PC-9 (cell line): Measurements from ENCODE around the gene SND1. TPM values are rescaled to one million over a fixed set of nuclear protein-coding genes. Genes with fewer than 3 reads are reported as not detected.

Experiments used
- BruUV-seq: library from RNA; stranded (reverse); fragments of 400-500 nt; replicated peaks from 2 replicates; lab custom pipeline; 2021; lab: Mats Ljungman, UMichigan
- CTCF ChIA-PET: fragments of 300-600 bp; sonication (Branson Sonifier 250); formaldehyde crosslinking; loops from one replicate; lab custom pipeline; 2022; ENCODE audit warnings: antibody characterized with exemption; lab: Charles Lee
- POLR2A ChIA-PET: fragments of 300-600 bp; sonication (Branson Sonifier 250); formaldehyde crosslinking; loops from one replicate; lab custom pipeline; 2022; ENCODE audit warnings: antibody characterized with exemption; ENCODE audit not compliant: unreplicated experiment; lab: Charles Lee
- DNase-seq, 2 experiments: peaks; one replicate each; pipeline versions ENCODE4 v3.0.0 to v3.0.0-alpha.2; 2015 to 2022; ENCODE audit warnings: mixed read lengths in 1 of 2
- H2AFZ ChIP-seq: fragments of 200-600 bp; sonication (generic); 2 replicates; pipeline ENCODE4 v1.8.1; 2017; ENCODE audit warnings: antibody characterized with exemption
- H3F3A ChIP-seq: fragments of 200-600 bp; sonication (generic); 2 replicates; pipeline ENCODE4 v1.8.1; 2017; ENCODE audit warnings: antibody characterized with exemption, mild to moderate bottlenecking, low read depth; ENCODE audit not compliant: insufficient read depth
- H3K27ac ChIP-seq: fragments of 200-600 bp; sonication (generic); 2 replicates; pipeline ENCODE4 v1.6.1; 2016; ENCODE audit warnings: mixed run types
- H3K27me3 ChIP-seq: fragments of 200-600 bp; sonication (generic); 2 replicates; pipeline ENCODE4 v1.6.1; 2016; ENCODE audit warnings: low read depth, mixed run types; ENCODE audit not compliant: insufficient read depth
- H3K36me3 ChIP-seq: fragments of 200-600 bp; sonication (generic); 2 replicates; pipeline ENCODE4 v1.6.1; 2016; ENCODE audit warnings: low read depth, mixed run types
- H3K4me1 ChIP-seq: fragments of 200-600 bp; sonication (generic); replicated peaks from 2 replicates; pipeline ENCODE4 v1.6.1; 2016; ENCODE audit warnings: mixed run types; ENCODE audit not compliant: insufficient read depth
- H3K4me2 ChIP-seq: fragments of 200-600 bp; sonication (generic); 2 replicates; pipeline ENCODE4 v1.6.1; 2017; ENCODE audit warnings: mixed run types
- H3K4me3 ChIP-seq: fragments of 200-600 bp; sonication (generic); 2 replicates; pipeline ENCODE4 v1.6.1; 2016; ENCODE audit warnings: mixed run types
- H3K79me2 ChIP-seq: fragments of 200-600 bp; sonication (generic); 2 replicates; pipeline ENCODE4 v1.6.1; 2017; ENCODE audit warnings: low read depth, mixed run types
- H3K9me2 ChIP-seq: fragments of 200-600 bp; sonication (generic); 2 replicates; pipeline ENCODE4 v1.8.1; 2017; ENCODE audit warnings: mild to moderate bottlenecking; ENCODE audit not compliant: insufficient read depth
- H3K9me3 ChIP-seq: fragments of 200-600 bp; sonication (generic); 2 replicates; pipeline ENCODE4 v1.8.1; 2016; ENCODE audit warnings: low read depth; ENCODE audit not compliant: insufficient read depth
- H4K20me1 ChIP-seq: fragments of 200-600 bp; sonication (generic); 2 replicates; pipeline ENCODE4 v1.8.1; 2017; ENCODE audit not compliant: insufficient read depth
- EZH2 ChIP-seq: fragments of 200-600 bp; sonication (generic); IDR thresholded peaks from 2 replicates; pipeline ENCODE4 v1.8.0; 2017; ENCODE audit warnings: antibody characterized with exemption, low read depth
- intact Hi-C: fragments of 100-400 bp; cut with micrococcal nuclease; formaldehyde crosslinking; loops from one replicate; pipeline ENCODE4 v1.10.0; 2022; ENCODE audit not compliant: unreplicated experiment
- total RNA-seq: library from RNA; stranded (reverse); gene quantifications from 2 replicates; pipeline ENCODE4 v1.2.3, GENCODE V29; 2021
- TF ChIP-seq, protein P1 (sequence below): fragments of 200-600 bp; sonication (generic); conservative IDR thresholded peaks from 2 replicates; pipeline ENCODE4 v1.6.1; 2017; ENCODE audit warnings: mixed run types, antibody characterized with exemption, mild to moderate bottlenecking, moderate library complexity

Gene SND1
- total RNA-seq, 1 experiment from 2014 or later = 273 TPM

DNA sequence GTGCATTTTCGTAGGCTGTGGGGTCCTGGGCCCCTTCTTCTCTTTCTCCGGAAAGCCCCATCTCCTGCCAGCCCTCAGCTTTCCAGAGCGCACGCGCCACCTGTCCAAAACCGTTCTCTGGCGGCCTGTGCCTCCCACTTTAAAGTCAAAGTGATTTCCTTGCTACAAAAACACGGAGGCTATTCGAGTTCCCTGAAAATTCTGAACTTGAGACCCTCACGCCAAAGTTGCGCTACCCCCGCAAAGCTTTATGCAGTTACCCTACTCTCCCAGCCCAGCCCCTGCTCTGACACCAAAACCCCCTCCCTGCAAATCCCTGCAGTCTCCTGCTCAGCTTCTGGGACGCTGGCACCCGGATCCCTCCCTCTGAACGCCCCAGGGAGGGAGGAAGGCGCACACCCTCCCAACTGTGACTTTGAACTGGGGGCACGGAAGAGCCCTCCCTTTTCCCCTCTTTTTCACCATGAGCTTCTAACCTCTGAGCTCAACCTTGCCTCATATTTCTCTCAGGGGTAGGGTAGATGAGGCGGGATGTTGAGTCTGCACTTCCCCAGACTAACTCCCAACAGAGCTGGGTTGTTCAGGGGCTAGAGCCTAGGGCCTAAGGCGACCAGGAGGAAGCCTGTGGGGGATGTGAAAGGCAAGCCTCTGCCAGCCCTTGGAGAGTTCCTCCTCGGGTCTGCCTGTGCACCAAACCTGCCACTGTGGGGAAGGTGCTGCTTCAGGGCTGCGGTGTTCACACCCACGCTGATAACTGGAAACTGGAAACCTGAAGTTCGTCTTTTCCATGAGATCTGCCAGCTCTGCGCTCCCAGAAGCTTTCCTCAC is 31.4 kb upstream of the SND1 start:
- H3K27ac ChIP-seq = no peak overlapping the region
- ChIA-PET CTCF (no interaction called here), POLR2A (no interaction called here)
- no peaks in the 10 kb centered on the region for H3K9me2 ChIP-seq
- no peaks in the 10 kb centered on the region for H3F3A ChIP-seq
- no peaks in the 10 kb centered on the region for H3K79me2 ChIP-seq
- intact Hi-C loops = no loop called here
- H2AFZ ChIP-seq = no peak overlapping the region
- no peaks in the 10 kb centered on the region for H3K4me1 ChIP-seq
- no peak overlapping the region for H3K4me3 ChIP-seq
- H3K4me2 ChIP-seq = no peak overlapping the region
- H3K9me3 ChIP-seq = no peaks in the 10 kb centered on the region
- peaks cover 79% of the 10 kb centered on the region for H3K27me3 ChIP-seq
- no peak for DNase-seq
- H4K20me1 ChIP-seq = no peaks in the 10 kb centered on the region
- TF ChIP-seq, protein P1, sequence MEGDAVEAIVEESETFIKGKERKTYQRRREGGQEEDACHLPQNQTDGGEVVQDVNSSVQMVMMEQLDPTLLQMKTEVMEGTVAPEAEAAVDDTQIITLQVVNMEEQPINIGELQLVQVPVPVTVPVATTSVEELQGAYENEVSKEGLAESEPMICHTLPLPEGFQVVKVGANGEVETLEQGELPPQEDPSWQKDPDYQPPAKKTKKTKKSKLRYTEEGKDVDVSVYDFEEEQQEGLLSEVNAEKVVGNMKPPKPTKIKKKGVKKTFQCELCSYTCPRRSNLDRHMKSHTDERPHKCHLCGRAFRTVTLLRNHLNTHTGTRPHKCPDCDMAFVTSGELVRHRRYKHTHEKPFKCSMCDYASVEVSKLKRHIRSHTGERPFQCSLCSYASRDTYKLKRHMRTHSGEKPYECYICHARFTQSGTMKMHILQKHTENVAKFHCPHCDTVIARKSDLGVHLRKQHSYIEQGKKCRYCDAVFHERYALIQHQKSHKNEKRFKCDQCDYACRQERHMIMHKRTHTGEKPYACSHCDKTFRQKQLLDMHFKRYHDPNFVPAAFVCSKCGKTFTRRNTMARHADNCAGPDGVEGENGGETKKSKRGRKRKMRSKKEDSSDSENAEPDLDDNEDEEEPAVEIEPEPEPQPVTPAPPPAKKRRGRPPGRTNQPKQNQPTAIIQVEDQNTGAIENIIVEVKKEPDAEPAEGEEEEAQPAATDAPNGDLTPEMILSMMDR = no peak
- no peak for TF ChIP-seq EZH2
- no TSS peak for BruUV-seq
- H3K36me3 ChIP-seq = no peaks in the 10 kb centered on the region

GRCh38 chr7:127625331-127625730 is 26.7 kb upstream of the SND1 start:
- Histone ChIP-seq H3K4me2 (no peak overlapping the region), H3K4me1 (no peaks in the 10 kb centered on the region), H2AFZ (no peak overlapping the region), H3K9me3 (no peaks in the 10 kb centered on the region), H3K4me3 (no peak overlapping the region), H3K36me3 (no peaks in the 10 kb centered on the region), H3K79me2 (no peaks in the 10 kb centered on the region), H4K20me1 (no peaks in the 10 kb centered on the region), H3K27me3 (peaks cover 32% of the 10 kb centered on the region), H3F3A (no peaks in the 10 kb centered on the region), H3K9me2 (no peaks in the 10 kb centered on the region), H3K27ac (no peak overlapping the region)
- ChIA-PET POLR2A (no interaction called here), CTCF (no interaction called here)
- intact Hi-C loops = no loop called here
- no TSS peak for BruUV-seq
- no peak for TF ChIP-seq EZH2
- TF ChIP-seq, protein P1 = no peak
- DNase-seq = no peak

DNA sequence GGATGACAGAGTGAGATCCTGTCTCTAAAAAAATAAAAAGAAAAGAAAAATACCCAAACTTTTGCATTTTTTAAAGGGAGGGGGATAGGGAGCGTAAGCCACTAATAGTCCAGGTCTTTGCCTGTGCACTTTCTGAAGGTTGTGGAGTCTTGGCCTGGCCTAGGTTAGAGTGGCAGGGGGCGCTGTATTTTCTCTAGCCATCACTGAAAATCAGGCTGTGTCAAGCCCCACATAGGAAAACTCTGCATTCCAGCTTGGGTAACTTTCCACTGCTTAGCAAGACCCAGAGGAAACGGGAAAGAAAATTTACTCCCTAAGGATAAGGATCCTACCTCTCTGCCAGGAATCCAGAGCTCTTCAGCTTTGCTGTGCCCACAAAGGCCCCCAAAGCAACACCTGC is 23.5 kb upstream of the SND1 start:
- Histone ChIP-seq H3K36me3 (no peaks in the 10 kb centered on the region), H4K20me1 (no peaks in the 10 kb centered on the region), H3K9me2 (no peaks in the 10 kb centered on the region), H3K27ac (no peak overlapping the region), H3F3A (no peaks in the 10 kb centered on the region), H2AFZ (no peak overlapping the region), H3K9me3 (no peaks in the 10 kb centered on the region), H3K79me2 (no peaks in the 10 kb centered on the region), H3K4me3 (no peak overlapping the region), H3K4me2 (no peak overlapping the region), H3K4me1 (no peaks in the 10 kb centered on the region), H3K27me3 (peaks cover 5% of the 10 kb centered on the region; the same call in 1 of the 2 replicates)
- BruUV-seq = no TSS peak
- TF ChIP-seq EZH2 = no peak
- TF ChIP-seq, protein P1 = no peak
- ChIA-PET CTCF (interaction anchor here (0.6 kb wide), 1 partner anchor 12 kb away, joined by 3 read pairs; no protein-coding TSS in a partner anchor), POLR2A (no interaction called here)
- no peak for DNase-seq
- intact Hi-C loops = no loop called here
